GM21576 (cell line): ENCODE measurements around the gene SUMO4.

Experiments used
- ATAC-seq: cut with Tn5 transposase; IDR thresholded peaks from one replicate; pipeline ENCODE4 v1.9.1; 2021; ENCODE audit warnings: mild to moderate bottlenecking, moderate library complexity; ENCODE audit not compliant: unreplicated experiment

The SUMO4 gene

GRCh38 chr6:149389509-149390297 lies 10.4 kb upstream of the SUMO4 start:
- ATAC-seq = no peak

GRCh38 chr6:149392093-149392492 lies 8.0 kb upstream of the SUMO4 start:
- ATAC-seq = no peak

DNA sequence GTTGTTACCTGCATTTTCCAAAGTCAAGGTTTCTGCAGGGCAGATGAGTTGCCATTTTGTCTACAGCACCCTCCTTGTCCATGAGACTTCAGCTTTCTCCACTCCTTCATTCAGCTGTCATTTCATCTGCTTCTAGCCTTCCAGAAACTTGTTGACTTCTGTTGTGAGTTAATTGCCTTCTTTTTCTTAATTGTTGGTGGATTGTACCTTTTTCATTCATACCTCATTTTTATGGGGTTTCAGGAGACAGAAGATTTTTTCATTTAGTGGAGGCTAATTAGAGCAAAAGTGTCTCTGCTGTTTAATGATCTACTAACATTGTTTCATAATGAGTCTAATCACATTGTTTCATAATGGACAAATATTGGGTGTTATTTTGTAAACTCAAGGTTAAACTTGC lies 7.5 kb upstream of the SUMO4 start:
- no peak for ATAC-seq

DNA sequence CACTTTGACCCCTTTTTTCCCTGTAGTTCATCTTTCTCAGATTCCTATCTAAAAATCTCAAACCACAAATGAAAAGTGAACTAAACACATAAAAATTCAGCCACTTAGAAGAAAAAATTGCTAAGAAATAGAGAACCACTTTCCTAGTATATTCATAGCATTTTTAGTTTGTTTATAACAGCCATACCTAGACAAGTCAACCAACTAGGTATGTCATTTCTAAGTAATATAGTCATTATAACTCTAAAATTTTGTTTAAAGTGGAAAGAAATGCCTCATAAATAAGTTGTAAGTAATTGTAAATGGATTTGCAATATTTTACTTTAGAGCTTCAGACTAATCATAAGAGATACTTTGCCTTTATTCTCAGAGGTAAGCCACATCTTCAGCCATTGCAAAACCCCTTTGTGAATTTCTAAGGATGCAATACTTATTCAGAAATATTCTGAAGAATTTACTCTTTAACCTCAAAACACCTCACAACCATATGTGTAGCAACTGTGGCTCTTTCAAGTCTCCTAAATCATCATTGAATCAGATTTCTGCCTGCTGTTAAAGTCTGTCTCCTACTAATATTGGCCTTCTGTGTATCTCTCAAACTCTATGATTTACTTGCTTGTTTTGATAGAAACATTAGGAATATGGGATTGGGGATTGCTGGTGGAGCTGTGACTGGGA lies 6.9 kb upstream of the SUMO4 start:
- ATAC-seq = no peak

GRCh38 chr6:149395185-149395584 lies 4.9 kb upstream of the SUMO4 start:
- ATAC-seq = no peak

- ATAC-seq = no peak
Measured at GRCh38 chr6:149397384-149397783, 2.7 kb upstream of the SUMO4 start.

GRCh38 chr6:149403534-149403933 lies 3.5 kb downstream of the SUMO4 start:
- ATAC-seq = no peak

DNA sequence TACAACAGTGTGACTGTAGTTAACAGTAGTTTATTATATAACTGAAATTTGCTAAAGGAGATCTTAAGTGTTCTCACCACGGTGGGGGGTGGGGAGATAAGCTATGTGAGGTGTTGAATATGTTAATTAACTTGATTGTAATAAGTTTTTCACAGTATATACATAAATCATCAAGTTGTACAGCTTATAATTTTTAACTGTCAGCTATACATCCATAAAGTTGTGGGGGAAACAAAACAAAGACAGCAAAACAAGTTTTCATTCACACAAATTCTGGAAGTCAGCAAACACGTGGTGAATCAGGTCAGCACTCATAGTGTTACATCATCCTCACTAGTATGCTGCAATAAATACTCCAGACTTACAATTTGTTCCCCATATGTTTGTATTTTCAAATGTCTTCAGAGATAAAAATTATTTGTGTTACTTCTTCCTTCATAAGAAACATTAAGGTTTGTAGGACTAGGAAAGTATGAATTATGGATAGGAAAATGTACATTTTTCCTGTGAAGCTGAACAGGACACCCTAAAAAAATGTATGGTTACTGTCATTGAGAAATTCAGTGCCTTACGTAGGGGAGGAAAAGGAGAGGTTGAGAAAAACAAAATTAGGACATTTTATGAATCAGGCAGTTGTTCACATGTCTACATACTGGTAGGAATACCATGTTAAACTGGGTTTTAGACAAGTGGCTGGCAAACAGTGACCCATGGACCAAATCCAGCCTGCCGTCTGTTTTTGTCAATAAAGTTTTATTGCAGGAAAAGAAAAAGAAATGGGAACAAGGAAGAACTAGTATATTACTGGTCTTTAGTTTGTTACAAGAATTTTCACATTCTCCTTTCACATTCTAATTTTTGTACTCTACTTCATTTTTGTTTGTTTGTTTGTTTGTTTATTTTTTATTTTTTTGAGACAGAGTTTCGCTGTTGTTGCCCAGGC lies 6.0 kb downstream of the SUMO4 start:
- no peak for ATAC-seq

DNA sequence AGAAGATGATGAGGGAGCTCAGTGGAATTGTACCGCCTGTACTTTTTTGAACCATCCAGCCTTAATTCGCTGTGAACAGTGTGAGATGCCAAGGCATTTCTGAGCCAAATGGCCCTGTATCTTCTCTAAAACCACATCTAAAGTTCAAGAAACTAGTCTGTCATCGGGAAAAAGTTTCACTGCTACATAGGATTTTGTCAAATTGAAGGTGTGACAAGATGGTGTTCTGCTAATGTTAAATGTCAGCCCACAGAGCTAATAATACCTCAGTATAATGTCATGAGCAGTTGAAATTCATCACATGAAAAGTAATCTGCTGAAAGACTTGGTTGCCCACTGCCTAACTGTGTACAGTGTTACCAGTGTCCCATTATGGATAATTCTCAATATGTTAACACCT lies 9.6 kb downstream of the SUMO4 start:
- no peak for ATAC-seq

GRCh38 chr6:149410557-149410956 lies 10.5 kb downstream of the SUMO4 start:
- ATAC-seq = no peak

DNA sequence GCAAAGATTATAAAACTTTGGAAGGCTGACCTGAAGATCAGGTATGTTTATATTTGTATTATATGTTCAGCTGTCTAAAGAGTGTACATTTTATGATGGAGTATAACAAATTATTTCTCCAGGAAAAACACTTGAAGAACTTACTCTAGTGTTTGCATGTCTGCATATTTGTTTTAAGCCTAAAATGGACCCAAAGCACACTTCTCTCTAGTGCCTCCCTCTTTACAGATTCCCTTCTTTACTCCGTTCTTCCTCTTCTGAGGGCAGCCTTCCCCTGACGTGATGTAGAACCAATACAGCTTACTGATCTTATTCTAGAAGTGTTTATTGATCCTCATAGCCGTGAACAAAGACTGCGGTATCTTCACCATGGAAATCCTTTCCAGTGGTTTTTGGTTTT lies 13.9 kb downstream of the SUMO4 start:
- ATAC-seq = no peak

DNA sequence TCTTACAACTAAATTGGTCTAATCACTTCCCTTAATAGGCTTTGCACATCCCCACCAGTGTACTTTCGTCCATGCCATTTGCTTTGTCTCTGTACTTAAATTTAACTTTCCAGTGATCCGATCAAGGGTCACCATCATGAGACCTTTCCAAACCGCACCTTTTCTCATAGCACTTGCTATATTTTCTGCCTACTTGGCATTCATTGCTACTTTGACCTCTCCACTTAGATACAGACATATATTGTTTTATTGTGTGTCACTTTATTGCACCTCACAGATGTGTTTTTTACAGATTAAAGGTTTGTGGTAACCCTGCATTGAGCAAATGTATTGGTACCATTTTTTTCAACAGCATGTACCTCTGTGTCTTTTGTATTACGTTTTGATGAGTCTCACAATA lies 14.8 kb downstream of the SUMO4 start:
- ATAC-seq = no peak

DNA sequence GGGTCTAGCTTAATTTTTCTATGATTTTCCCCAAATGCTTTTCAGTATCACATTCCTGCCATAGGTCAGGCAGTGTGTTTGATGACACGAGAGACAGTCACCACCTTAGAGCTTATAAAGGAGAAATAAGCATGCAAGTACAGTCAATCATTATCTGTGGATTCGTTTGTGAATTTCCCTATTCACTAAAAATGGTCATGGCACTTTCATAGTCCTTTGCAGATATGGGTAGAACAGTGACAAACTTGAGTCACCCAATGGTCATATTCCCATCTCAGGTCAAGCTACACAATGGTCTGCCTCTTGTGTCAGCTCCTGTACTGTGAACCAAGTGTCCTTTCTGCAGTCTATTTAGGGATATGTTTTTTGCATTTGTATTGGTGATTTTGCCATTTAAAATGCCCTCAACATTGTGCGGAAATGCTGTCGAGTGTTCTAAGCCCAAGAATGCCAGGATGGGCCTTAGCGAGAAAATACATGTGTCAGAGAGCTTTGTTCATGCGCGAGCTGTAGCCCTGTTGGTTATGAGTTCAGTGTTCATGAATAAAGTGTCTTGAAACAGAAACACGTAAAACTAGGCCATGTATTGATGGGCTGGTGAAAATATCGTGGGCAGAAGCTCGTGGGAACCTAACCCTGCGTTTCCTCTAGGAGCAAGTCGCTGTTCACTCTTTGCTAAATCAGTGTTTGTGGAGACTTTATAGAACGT lies 19.8 kb downstream of the SUMO4 start:
- no peak for ATAC-seq

- ATAC-seq = no peak
Measured at GRCh38 chr6:149421132-149421531, 21.1 kb downstream of the SUMO4 start.

- ATAC-seq = no peak
Measured at GRCh38 chr6:149422581-149422980, 22.5 kb downstream of the SUMO4 start.

DNA sequence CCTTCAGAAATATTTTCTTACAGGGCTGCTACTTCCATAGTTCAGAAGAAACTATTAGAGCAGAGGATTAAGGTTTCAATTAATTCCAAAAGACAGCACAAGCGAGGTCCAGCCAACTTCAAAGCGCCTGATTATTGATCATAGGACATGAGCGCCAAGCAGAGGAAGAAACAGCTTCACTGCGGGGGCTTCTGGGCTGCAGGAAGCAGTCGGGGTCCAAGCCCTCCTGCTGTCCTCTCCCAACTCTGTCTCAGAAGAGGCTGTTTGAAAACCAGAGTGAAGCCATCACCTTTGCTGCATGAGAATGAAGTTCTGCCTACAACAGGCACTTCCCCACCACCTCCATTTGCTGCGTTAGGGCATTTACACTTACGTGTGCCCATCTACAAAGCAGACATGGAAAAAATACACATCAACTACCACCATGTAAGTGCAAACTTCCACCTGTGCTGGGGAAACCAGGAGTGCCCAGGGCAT lies 23.9 kb downstream of the SUMO4 start:
- no peak for ATAC-seq

DNA sequence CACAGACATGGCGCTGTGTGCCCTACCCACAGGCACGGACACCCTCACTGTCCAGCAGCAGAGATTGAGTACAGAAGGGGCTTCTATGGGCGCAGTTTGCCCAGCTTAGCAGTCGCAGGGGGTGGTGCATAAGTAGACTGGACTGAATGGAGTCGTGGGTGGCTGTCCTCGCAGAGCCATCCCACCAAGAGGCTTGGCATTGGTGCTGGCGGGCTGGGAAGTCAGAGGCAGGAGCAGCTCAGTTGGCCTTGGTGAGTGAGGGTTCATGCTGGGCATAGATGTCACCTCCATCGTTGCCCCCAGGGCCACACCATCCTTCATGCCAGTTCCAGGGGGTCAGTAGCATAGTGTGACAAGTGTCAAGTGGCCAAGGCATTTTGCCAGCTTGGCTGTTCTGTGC lies 25.2 kb downstream of the SUMO4 start:
- no peak for ATAC-seq

DNA sequence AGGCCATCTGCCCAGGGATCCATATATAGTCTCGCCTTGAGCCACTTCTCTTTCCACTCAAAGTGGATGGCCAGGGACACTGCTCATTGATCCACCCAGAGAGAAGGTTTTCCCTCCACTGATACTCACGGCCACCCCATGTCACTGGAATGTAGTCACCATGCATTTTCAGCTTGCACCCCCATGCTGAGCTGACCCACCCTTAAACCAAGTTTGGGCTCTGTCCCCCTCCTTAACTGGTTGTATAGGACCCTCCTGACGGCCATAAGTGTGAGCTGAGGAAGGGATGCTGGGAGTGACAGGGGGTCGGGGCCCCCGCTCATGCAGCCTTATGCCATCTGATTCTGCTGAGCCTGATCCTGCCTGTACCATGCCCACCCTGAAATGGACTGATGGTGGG lies 25.7 kb downstream of the SUMO4 start:
- no peak for ATAC-seq

GRCh38 chr6:149428606-149429005 lies 28.5 kb downstream of the SUMO4 start:
- no peak for ATAC-seq

GRCh38 chr6:149429427-149430360 lies 29.6 kb downstream of the SUMO4 start:
- ATAC-seq = no peak
